Measurements from ENCODE around the gene HASPIN. TPM values are rescaled to one million over a fixed set of nuclear protein-coding genes. Genes with fewer than 3 reads are reported as not detected.

HASPIN gene
- total and polyA plus RNA-seq, 11 donors = 0.15 to 2.1 (median 0.32) TPM; not detected in 1

- H3K9me3 ChIP-seq = no peaks in the 10 kb centered on the region
- peaks cover 0 to 20% (median 0%) of the 10 kb centered on the region in 9 donors for H3K27me3 ChIP-seq
- ATAC-seq (no peak), DNase-seq (peak in 1 of 5 donors; percentile 5)
- no peaks in the 10 kb centered on the region for H3K36me3 ChIP-seq
- TF ChIP-seq POLR2A (IDR thresholded peaks at IDR 0.05) = no peak
- no peak for TF ChIP-seq CTCF (IDR thresholded peaks at IDR 0.05)
- 72 to 87% (median 77%) methylated on average over 6 to 14 of the region's 14 CpGs for WGBS, 4 donors
- no peaks in the 10 kb centered on the region for H3K4me1 ChIP-seq
- intact Hi-C loops (cut with DNase I) = no loop called here
- no peak overlapping the region for H3K27ac ChIP-seq
- no peak overlapping the region for H3K4me3 ChIP-seq
Measured at GRCh38 chr17:3688852-3689261, 34.8 kb upstream of the HASPIN start.

GRCh38 chr17:3689262-3690093, 34.2 kb upstream of the HASPIN start:
- H3K9me3 ChIP-seq = no peaks in the 10 kb centered on the region
- peaks cover 0 to 20% (median 0%) of the 10 kb centered on the region in 9 donors for H3K27me3 ChIP-seq
- DNase-seq (peak in 1 of 5 donors; percentile 7), ATAC-seq (peak in 1 of 4 donors; percentile 24)
- no peaks in the 10 kb centered on the region for H3K36me3 ChIP-seq
- 86 to 89% (median 87%) methylated on average over 37 to 44 of the region's 44 CpGs for WGBS, 4 donors
- intact Hi-C loops (cut with DNase I) = no loop called here
- H3K27ac ChIP-seq = no peak overlapping the region
- no peak overlapping the region for H3K4me3 ChIP-seq
- H3K4me1 ChIP-seq = peaks cover 0 to 2% (median 0%) of the 10 kb centered on the region in 12 donors
- TF ChIP-seq CTCF (IDR thresholded peaks at IDR 0.05) (no peak), POLR2A (IDR thresholded peaks at IDR 0.05) (no peak)

- intact Hi-C loops (cut with DNase I) = no loop called here
- ATAC-seq (peak in 1 of 4 donors; percentile 18), DNase-seq (no peak)
- Histone ChIP-seq H3K4me1 (peaks cover 0 to 9% (median 1%) of the 10 kb centered on the region in 12 donors), H3K27me3 (peaks cover 0 to 23% (median 3%) of the 10 kb centered on the region in 9 donors), H3K9me3 (no peaks in the 10 kb centered on the region), H3K36me3 (no peaks in the 10 kb centered on the region), H3K4me3 (no peak overlapping the region), H3K27ac (no peak overlapping the region)
- WGBS, 4 donors = 68 to 82% (median 77%) methylated on average over 15 to 22 of the region's 22 CpGs
- TF ChIP-seq POLR2A (IDR thresholded peaks at IDR 0.05) (no peak), CTCF (IDR thresholded peaks at IDR 0.05) (no peak)
Measured at GRCh38 chr17:3690094-3690715, 33.5 kb upstream of the HASPIN start.

- peaks cover 0 to 22% (median 8%) of the 10 kb centered on the region in 12 donors for H3K4me1 ChIP-seq
- intact Hi-C loops (cut with DNase I) = no loop called here
- peak in 1 of 5 donors; percentile 54 for DNase-seq
- peaks cover 0 to 35% (median 10%) of the 10 kb centered on the region in 9 donors for H3K27me3 ChIP-seq
- H3K27ac ChIP-seq = no peak overlapping the region
- no peaks in the 10 kb centered on the region for H3K36me3 ChIP-seq
- WGBS, 4 donors = 73 to 78% (median 74%) methylated on average over 13 to 16 of the region's 16 CpGs
- H3K4me3 ChIP-seq = no peak overlapping the region
- H3K9me3 ChIP-seq = no peaks in the 10 kb centered on the region
- TF ChIP-seq CTCF (IDR thresholded peaks at IDR 0.05) (no peak), POLR2A (IDR thresholded peaks at IDR 0.05) (no peak)
- no peak for ATAC-seq
Measured at GRCh38 chr17:3691617-3692067, 32.1 kb upstream of the HASPIN start.

Data from heart left ventricle (tissue), 16 donors.